Right kidney (tissue), 1 donor: ENCODE measurements around the gene SNRPA.
"Not testable (repeated sequence)": the region's sequence is repeated elsewhere in the genome, so short reads cannot be mapped to it uniquely, and the experiment has no call there.

Experiments
- DNase-seq: peaks from one replicate; pipeline ENCODE4 v3.0.0-alpha.2; 2016

SNRPA gene

GRCh38 chr19:40718774-40719391 lies 32.1 kb upstream of the SNRPA start:
- peak; percentile 58 for DNase-seq

GRCh38 chr19:40719414-40719894 lies 31.5 kb upstream of the SNRPA start:
- peak; percentile 23 for DNase-seq

- no peak for DNase-seq
Observed at GRCh38 chr19:40721140-40721486, 29.9 kb upstream of the SNRPA start.

GRCh38 chr19:40721936-40722661 lies 28.9 kb upstream of the SNRPA start:
- DNase-seq: no peak

DNA sequence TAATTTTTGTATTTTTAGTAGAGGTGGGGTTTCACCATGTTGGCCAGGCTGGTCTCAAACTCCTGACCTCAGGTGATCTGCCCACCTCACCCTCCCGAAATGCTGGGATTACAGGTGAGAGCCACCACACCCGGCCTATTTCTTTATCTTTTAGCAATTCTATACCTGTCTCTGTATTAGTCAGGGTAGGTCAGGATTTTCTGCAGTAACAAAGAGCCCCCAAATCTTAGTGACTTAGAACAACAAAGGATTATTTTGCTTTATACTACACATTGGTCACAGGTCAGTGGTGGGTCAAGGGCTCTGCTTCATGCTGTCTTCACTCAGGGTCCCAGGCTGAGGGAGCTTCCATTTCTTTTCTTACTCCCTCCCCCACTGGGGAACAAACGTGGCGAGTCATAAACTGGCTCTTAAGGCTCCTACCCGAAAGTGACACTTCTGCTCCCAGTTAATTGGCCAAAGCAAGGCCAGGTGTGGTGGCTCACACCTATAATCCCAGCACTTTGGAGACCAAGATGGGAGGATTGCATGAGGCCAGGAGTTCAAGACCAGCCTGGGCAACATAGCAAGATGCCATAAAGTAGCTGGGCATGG lies 27.2 kb upstream of the SNRPA start:
- no peak for DNase-seq

- DNase-seq: no peak
Observed at GRCh38 chr19:40724315-40724714, 26.7 kb upstream of the SNRPA start.

DNA sequence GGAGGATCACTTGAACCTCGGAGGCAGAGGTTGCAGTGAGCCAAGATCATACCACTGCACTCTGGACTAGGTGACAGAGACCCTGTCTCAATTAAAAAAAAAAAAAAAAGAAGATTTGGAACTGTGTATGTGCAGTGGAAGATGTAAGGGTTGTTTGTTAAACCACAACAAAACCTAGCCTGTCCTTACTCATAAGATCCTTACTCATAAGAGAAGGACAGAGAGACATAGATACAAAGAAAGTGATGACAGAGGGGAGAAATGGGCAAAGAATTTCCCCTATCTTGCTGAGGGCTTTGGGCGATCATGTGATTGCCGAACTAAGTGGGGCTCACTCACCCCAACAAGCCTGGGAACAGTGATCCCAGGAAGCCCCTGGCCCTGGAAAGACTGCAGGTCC lies 26.1 kb upstream of the SNRPA start:
- no peak for DNase-seq

DNA sequence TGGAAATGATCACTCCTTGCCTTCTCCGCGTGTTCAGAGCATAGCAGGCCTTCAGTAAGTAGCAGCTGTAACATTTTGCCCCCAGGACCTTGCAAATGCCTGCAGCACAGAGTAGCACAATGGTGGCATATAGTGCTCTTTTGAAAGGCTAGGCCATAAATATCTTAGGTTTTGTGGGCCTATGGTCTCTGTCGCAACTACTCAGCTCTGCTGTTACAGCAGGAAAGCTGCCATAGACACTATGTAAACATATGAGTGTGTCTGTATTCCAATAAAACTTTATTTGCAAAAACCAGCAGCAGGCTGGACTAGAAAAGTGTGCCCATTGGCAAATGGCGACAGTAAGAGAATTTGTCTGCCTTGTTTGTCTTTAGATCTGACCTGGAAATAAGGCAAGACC lies 24.7 kb upstream of the SNRPA start:
- no peak for DNase-seq

- not testable (repeated sequence) for DNase-seq
Observed at GRCh38 chr19:40730065-40730464, 20.9 kb upstream of the SNRPA start.

GRCh38 chr19:40732304-40732703 lies 18.7 kb upstream of the SNRPA start:
- DNase-seq: not testable (repeated sequence)

GRCh38 chr19:40733149-40733548 lies 17.9 kb upstream of the SNRPA start:
- DNase-seq: no peak

DNA sequence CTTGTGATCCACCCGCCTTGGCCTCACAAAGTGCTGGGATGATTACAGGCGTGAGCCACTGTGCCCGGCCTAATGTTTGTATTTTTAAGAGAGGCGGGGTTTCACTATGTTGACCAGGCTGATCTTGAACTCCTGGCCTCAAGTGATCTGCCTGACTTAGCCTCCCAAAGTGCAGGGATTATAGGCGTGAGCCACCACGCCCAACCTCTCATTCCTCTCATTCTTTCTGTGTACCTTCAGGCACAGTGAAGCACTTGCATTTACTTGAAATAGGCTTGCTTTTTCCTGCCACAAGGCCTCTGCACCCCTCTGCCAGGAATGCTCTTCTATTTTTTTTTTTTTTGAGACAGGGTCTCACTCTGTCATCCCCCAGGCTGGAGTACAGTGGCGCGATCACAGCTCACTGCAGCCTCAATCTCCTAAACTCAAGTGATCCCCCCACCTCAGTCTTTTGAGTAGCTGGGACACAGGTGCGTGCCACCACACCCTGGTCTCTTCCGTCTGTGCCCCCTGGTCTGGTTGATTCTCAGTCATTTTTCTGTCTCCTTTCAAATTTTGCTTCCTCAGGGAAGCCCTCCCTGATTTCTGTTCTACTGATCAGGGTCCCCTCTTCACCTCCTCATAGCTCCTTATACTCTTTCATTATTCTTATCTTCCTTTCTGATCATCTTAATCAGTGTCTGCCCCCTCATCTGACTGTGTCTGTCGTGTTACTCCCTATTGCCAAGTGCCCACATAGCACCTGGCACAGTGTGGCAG lies 15.8 kb upstream of the SNRPA start:
- DNase-seq: no peak

- DNase-seq: no peak
Observed at GRCh38 chr19:40736661-40737060, 14.3 kb upstream of the SNRPA start.

GRCh38 chr19:40737102-40737644 lies 13.8 kb upstream of the SNRPA start:
- DNase-seq: no peak

GRCh38 chr19:40739030-40739839 lies 11.8 kb upstream of the SNRPA start:
- no peak for DNase-seq

DNA sequence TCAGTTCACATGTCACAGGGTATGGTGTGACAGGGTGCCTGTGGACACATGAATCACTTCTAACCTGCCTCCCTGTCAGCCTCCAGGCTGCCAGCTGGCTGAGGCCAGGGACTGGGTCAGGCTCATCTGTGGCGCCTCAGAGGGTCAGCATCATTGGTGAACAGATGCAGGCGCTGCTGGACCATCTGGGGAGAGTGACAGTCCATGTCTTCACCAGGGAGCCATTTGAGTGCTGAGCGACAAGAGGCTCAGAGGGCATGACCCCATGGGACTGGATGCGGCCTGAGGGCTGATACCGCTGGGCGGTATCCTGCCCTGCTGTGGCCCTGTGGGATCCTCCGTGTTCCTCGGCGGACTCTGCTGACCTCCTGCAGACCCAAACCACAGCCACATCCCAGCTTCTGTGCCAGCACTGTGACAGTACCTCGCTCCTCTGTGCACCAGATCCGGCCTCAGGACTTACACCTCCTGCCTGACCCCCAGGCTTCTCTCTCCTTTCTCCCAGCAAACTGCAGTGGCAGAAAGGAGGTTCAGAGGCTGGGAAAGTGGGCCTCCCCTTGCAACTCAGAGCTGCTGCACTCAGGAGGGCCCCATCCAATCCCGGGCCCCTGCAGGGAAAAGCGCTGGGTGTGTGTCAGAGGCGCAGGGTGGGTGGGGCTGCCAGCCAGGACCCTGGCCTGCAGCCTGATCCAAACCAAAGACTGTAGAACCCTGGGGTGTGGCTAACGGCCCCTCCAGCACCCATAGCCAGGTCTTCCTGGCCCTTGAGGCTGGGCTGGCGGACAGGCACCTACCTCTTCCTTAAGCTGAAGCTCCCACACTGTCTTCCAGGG lies 10.9 kb upstream of the SNRPA start:
- no peak for DNase-seq

DNA sequence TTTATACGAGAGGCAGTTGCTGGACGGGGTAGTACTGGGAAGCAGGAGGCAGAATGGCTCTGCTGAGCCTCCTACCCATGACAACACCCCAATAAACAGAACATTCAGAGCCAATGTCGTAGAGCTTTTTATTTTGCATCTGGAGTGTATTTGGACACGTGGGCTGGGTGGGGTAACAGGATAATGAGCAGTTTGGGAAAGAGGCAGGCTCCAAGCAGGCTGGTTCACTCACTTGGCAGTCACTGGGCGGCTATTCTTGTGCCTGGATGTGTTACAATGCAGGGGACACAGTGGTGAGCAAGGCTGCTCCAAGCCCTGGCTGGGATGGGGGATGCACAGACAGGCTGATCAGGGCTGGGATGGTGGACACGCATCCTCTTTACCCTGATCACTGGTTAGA lies 10.3 kb upstream of the SNRPA start:
- DNase-seq: no peak

GRCh38 chr19:40741527-40742390 lies 9.2 kb upstream of the SNRPA start:
- no peak for DNase-seq

DNA sequence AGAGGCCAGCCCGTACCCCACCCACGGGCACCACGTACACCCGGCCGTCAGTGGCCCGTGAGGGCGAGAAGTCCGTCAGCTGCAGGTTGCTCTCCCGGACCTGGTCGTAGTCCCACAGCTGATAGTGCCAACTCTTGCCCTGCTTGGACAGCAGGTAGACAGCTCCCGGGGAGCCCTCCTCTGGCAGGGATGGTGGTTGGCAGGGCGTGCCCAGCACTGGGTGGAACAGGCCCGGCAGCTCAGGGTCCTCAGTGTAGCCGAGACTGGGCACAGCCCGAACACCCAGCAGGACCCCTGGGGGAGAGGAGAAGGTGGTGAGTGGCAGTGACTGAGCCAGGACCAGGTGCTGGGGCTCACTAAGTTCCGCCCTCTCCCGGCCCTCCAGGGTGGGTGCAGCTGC lies 8.5 kb upstream of the SNRPA start:
- DNase-seq: no peak

DNA sequence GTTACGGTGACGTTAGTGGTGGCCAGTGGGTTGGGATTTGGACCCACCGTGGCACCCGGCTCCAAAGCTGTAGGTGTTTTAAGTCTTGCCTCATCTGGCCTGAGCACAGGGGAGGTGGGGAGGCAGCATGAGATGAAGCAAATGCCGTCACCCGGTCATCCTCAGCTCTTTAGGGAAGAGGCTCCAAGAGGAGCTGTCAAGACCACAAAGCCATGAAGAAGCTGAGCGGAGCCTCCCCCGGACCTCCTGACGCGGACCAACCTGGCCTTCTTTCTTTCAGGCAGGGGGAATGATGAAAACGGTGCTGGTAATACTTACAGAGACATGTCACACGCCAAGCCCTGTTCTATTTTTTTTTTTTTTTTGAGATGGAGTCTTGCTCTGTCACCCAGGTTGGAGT lies 8.1 kb upstream of the SNRPA start:
- no peak for DNase-seq
